AG09319 (cell line): ENCODE results near the gene SNAP47.

ENCODE experiments used
- DNase-seq: peaks from one replicate; pipeline ENCODE4 v3.0.0-alpha.2; 2010; ENCODE audit warnings: low read depth; ENCODE audit errors: extremely low read depth
- TF ChIP-seq, protein P1 (sequence below): IDR thresholded peaks from 2 replicates; pipeline ENCODE4 v1.5.1; 2011; ENCODE audit warnings: low read depth, mild to moderate bottlenecking, inconsistent platforms, low read length, moderate library complexity

Gene SNAP47

DNA sequence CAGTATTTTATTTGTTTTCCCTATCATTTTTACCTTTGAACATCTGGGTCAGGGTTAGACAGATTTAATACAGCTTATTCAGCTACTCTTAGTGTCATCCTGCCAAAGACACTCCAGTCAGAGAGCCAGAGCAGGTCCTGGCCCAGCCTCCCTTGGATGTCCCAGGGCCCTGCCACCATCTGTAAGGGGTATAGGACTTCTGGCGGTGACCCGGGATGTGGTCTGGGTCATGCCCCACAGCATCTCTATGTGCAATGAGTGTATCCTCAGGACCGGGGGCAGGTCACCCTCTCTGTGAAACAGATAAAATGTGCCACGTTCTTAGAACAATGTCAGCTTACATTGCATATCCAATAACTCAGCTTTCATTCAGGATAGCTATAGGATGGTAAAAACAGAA, 42.4 kb downstream of the SNAP47 start:
- TF ChIP-seq, protein P1, sequence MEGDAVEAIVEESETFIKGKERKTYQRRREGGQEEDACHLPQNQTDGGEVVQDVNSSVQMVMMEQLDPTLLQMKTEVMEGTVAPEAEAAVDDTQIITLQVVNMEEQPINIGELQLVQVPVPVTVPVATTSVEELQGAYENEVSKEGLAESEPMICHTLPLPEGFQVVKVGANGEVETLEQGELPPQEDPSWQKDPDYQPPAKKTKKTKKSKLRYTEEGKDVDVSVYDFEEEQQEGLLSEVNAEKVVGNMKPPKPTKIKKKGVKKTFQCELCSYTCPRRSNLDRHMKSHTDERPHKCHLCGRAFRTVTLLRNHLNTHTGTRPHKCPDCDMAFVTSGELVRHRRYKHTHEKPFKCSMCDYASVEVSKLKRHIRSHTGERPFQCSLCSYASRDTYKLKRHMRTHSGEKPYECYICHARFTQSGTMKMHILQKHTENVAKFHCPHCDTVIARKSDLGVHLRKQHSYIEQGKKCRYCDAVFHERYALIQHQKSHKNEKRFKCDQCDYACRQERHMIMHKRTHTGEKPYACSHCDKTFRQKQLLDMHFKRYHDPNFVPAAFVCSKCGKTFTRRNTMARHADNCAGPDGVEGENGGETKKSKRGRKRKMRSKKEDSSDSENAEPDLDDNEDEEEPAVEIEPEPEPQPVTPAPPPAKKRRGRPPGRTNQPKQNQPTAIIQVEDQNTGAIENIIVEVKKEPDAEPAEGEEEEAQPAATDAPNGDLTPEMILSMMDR = no peak
- DNase-seq = no peak

DNA sequence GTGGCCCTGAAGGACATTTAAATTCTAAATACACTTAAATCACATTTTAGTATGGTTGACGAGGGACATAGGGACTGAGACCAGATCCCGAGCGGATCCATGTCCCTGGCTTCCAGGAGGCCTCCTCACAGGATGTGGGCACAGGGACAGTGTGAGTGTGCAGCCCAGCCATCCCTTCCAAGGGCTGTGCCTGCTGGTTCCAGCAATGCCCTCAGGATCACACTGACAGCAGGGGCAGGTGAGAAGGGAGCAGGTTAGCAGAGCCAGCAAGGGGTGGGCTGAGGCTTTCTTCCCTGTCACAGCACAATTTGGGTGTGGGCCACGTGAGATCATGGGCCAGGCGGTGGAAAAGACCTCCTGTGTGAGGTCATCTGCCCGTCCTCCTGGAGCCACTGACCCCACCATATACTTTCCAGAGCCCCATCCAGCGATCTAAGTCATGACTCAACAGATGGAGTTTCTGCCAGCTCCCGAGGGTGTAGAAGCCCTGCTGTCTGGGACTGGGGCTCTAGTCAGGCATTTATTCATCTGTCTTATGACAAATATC, 43.2 kb downstream of the SNAP47 start:
- TF ChIP-seq, protein P1 = no peak
- no peak for DNase-seq

DNA sequence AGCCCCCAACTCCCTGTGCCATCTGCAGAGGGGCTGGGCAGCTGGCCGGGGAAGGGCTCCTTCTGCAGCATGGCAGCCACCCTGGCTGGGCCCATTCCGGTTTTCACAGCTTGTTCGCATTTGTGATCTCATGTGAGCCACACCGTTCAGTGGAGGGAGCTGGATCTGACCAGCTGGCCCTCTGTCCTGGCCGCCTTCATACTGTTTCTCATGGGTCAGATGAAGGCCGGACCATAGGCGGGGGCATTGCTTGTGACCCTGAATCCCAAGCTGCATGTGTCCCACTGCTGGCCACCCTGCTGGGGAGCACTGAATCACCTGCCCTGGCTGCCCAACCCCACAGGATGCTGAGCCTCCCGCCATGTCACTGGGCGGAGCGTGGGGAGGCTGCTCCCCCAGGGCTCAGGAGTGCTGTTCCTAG, 43.8 kb downstream of the SNAP47 start:
- TF ChIP-seq, protein P1 = no peak

DNA sequence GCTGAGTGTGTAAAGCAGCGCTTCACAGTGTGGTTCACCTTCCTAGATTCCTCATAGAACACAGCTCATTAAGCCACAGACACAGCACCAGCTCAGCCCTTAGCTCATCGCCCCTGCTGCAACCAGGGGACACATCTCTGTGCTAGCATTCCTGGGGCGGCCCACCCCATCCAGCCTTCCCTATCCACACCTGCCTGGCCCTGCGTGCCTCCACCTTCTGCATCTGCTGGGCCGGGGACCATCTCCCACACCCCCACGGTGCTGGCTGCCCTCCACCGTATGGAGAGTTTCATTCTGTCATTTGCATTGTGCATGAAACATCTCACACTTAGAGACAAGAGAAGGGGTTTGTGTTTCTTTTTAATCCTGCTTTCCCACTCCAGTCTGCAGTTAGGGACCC, 44.5 kb downstream of the SNAP47 start:
- TF ChIP-seq, protein P1 = no peak
- DNase-seq = no peak

More for the DNA sequence above, 43.8 kb downstream of the SNAP47 start:
- no peak for DNase-seq

DNA sequence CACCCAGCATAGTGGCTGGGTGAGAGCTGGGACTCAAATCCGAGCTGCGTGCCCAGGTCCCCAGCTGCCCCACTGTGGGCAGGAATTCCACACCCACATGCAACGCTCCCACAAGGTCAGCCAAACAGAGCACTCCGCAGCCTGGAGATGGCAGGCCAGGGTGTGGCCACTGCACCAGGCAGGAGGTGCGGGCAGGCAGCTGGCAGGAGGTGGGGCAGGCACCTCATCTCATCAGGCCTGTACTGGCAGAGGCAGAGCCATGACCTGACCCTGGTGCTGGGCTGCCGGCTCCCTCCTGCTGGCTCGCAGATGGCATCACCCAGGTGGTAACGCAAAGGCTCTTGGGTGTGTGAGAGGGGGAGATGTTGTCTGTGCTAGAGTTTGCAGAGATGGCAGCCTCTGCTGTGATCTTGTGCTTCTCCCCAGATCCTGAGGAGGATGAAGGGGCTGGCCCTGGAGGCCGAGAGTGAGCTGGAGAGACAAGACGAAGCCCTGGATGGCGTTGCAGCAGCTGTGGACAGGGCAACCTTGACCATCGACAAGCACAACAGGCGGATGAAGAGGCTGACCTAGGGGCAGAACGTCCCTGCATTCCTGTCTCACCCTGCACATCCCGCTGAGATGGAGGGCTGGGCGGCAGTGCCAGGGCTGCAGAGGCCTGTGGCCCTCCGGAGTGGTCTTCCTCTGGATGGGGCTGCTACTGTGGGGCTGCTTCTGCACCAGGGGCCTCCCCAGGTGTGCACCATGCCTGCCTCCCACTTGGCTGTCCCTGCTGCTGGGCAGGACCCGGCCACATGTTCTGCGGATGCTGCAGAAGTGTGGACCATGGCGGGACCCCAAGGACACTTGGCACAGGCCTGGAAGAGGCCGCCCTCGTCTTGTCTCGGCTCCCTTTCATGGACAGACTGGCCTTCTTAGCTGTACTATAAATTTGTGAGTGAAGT, 45.1 kb downstream of the SNAP47 start:
- DNase-seq = no peak
- TF ChIP-seq, protein P1 = no peak

DNA sequence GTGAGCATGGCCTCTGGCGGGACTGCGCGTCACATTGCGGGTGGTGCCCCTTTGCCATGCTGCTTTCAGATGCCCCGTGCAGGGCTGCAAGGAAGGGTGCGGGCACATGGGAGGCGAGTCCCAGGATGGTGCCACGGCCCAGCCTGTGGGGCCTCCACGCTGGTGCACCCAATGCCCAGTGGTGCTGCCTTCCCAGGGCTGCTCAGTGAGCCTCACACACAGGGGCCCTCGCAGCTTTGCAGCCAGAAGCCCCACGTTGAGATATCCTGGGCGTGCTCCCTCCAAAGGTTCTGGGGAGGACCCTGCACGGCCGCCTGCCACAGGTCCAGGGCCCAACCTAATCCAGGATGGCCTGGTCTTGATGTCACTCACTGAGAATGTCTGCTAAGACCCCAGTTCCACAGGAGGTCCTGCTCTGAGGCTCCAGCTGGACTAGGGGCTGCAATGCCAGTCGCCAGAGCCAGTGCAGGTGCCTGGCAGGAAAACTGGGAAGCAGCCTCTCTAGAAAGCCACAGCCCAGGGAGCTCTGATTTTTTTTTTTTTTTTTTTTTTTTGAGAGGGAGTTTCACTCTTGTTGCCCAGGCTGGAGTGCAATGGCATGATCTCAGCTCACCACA, 46.2 kb downstream of the SNAP47 start:
- TF ChIP-seq, protein P1 = no peak
- no peak for DNase-seq

DNA sequence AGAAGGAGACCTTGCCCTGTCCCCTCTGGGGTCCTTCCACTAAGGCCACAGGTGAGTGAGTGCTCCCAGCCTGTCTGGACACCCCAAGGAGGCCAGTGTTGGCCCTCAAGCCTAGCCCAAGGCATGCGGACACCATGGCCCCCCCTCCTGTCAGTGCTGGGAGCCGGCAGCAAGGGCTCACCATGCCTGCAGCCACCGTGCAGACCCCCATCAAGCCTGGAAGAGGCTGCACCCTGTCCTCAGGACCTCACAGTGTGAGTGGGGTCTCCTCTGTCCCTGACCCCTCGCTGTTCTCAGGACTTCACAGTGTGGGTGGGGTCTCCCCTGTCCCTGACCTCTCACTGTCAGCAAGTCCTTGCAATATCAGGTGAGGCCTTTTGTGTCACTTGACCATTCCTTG, 47.0 kb downstream of the SNAP47 start:
- TF ChIP-seq, protein P1 = no peak
- no peak for DNase-seq
